ENCODE results near the gene IGFL2.
"Not testable (repeated sequence)": the region's sequence is repeated elsewhere in the genome, so short reads cannot be mapped to it uniquely, and the experiment has no call there.

Gene IGFL2

GRCh38 chr19:46186717-46187101, 38.7 kb downstream of the IGFL2 start:
- no peak for TF ChIP-seq CTCF (IDR thresholded peaks at IDR 0.05; ENCODE audit: poor library complexity, severe bottlenecking)
- DNase-seq (ENCODE audit: low spot score) (no peak), ATAC-seq (ENCODE audit: low read depth) (no peak)
- Histone ChIP-seq H3K36me3 (ENCODE audit: low read depth) (no peaks in the 10 kb centered on the region), H3K27ac (ENCODE audit: poor library complexity, severe bottlenecking) (no peak overlapping the region), H3K9me3 (ENCODE audit: severe bottlenecking) (no peaks in the 10 kb centered on the region), H3K4me3 (ENCODE audit: severe bottlenecking) (no peak overlapping the region), H3K4me1 (ENCODE audit: insufficient read depth, poor library complexity, severe bottlenecking) (peaks cover 14% of the 10 kb centered on the region), H3K27me3 (ENCODE audit: insufficient read depth, poor library complexity, severe bottlenecking) (no peaks in the 10 kb centered on the region)

- no peaks in the 10 kb centered on the region for H3K36me3 ChIP-seq (ENCODE audit: low read depth)
- no peak for ATAC-seq (ENCODE audit: low read depth)
- no peak for DNase-seq (ENCODE audit: low spot score)
- H3K27ac ChIP-seq (ENCODE audit: poor library complexity, severe bottlenecking): no peak overlapping the region
- TF ChIP-seq CTCF (IDR thresholded peaks at IDR 0.05; ENCODE audit: poor library complexity, severe bottlenecking): no peak
- no peaks in the 10 kb centered on the region for H3K9me3 ChIP-seq (ENCODE audit: severe bottlenecking)
- H3K4me1 ChIP-seq (ENCODE audit: insufficient read depth, poor library complexity, severe bottlenecking): peaks cover 26% of the 10 kb centered on the region
- H3K27me3 ChIP-seq (ENCODE audit: insufficient read depth, poor library complexity, severe bottlenecking): no peaks in the 10 kb centered on the region
- H3K4me3 ChIP-seq (ENCODE audit: severe bottlenecking): no peak overlapping the region
Measured at GRCh38 chr19:46189971-46190888, 42.2 kb downstream of the IGFL2 start.

- peaks cover 22% of the 10 kb centered on the region for H3K4me1 ChIP-seq (ENCODE audit: insufficient read depth, poor library complexity, severe bottlenecking)
- peak overlapping the region; percentile 55 for H3K27ac ChIP-seq (ENCODE audit: poor library complexity, severe bottlenecking)
- ATAC-seq (ENCODE audit: low read depth) (no peak), DNase-seq (ENCODE audit: low spot score) (no peak)
- TF ChIP-seq CTCF (IDR thresholded peaks at IDR 0.05; ENCODE audit: poor library complexity, severe bottlenecking): no peak
- no peaks in the 10 kb centered on the region for H3K9me3 ChIP-seq (ENCODE audit: severe bottlenecking)
- H3K4me3 ChIP-seq (ENCODE audit: severe bottlenecking): no peak overlapping the region
- H3K36me3 ChIP-seq (ENCODE audit: low read depth): no peaks in the 10 kb centered on the region
- H3K27me3 ChIP-seq (ENCODE audit: insufficient read depth, poor library complexity, severe bottlenecking): no peaks in the 10 kb centered on the region
Measured at GRCh38 chr19:46191356-46191755, 43.3 kb downstream of the IGFL2 start.

GRCh38 chr19:46191972-46192371, 43.9 kb downstream of the IGFL2 start:
- no peaks in the 10 kb centered on the region for H3K9me3 ChIP-seq (ENCODE audit: severe bottlenecking)
- peaks cover 22% of the 10 kb centered on the region for H3K4me1 ChIP-seq (ENCODE audit: insufficient read depth, poor library complexity, severe bottlenecking)

GRCh38 chr19:46192626-46192991, 44.6 kb downstream of the IGFL2 start:
- Histone ChIP-seq H3K27ac (ENCODE audit: poor library complexity, severe bottlenecking) (peak overlapping the region; percentile 55), H3K4me1 (ENCODE audit: insufficient read depth, poor library complexity, severe bottlenecking) (peaks cover 25% of the 10 kb centered on the region)
- not testable (repeated sequence) for DNase-seq (ENCODE audit: low spot score); H3K9me3 ChIP-seq (ENCODE audit: severe bottlenecking); ATAC-seq (ENCODE audit: low read depth); H3K36me3 ChIP-seq (ENCODE audit: low read depth); H3K4me3 ChIP-seq (ENCODE audit: severe bottlenecking); H3K27me3 ChIP-seq (ENCODE audit: insufficient read depth, poor library complexity, severe bottlenecking)

More at GRCh38 chr19:46191972-46192371, 43.9 kb downstream of the IGFL2 start:
- TF ChIP-seq CTCF (IDR thresholded peaks at IDR 0.05; ENCODE audit: poor library complexity, severe bottlenecking): no peak
- H3K27me3 ChIP-seq (ENCODE audit: insufficient read depth, poor library complexity, severe bottlenecking): no peaks in the 10 kb centered on the region
- H3K27ac ChIP-seq (ENCODE audit: poor library complexity, severe bottlenecking): peak overlapping the region; percentile 55
- H3K4me3 ChIP-seq (ENCODE audit: severe bottlenecking): no peak overlapping the region
- DNase-seq (ENCODE audit: low spot score) (no peak), ATAC-seq (ENCODE audit: low read depth) (no peak)
- no peaks in the 10 kb centered on the region for H3K36me3 ChIP-seq (ENCODE audit: low read depth)

All from RWPE2 (cell line).